IMR-90 (cell line): ENCODE data around the gene PRPF8. TPM values are rescaled to one million over a fixed set of nuclear protein-coding genes. Genes with fewer than 3 reads are reported as not detected.
A peak's percentile ranks its signal among the peaks of the same experiment; 100 is the strongest.

ENCODE experiments used
- ATAC-seq: fragments of 200-7000 bp; cut with Tn5 transposase; 2 replicates; pipeline ENCODE4 v1.9.1; 2020; ENCODE audit warnings: low read depth, mild to moderate bottlenecking, moderate library complexity
- Bru-seq: library from RNA; stranded (reverse); fragments of 400-500 nt; gene quantifications from one replicate; lab custom pipeline; 2021; lab: Mats Ljungman, UMichigan
- BruChase-seq, 2 experiments: library from RNA; stranded (reverse); fragments of 400-500 nt; gene quantifications; one replicate each; lab custom pipeline; 2021; lab: Mats Ljungman, UMichigan
- BruUV-seq: library from RNA; stranded (reverse); fragments of 400-500 nt; replicated peaks from 2 replicates; lab custom pipeline; 2021; lab: Mats Ljungman, UMichigan
- CTCF ChIA-PET: fragments of 300-600 bp; formaldehyde crosslinking; extraction: SDS; loops from one replicate; lab custom pipeline; 2021; ENCODE audit warnings: antibody characterized with exemption; lab: Yijun Ruan, JAX
- POLR2A ChIA-PET: fragments of 300-600 bp; sonication (Branson Sonifier 250); formaldehyde crosslinking; loops from one replicate; lab custom pipeline; 2022; ENCODE audit warnings: antibody characterized with exemption; ENCODE audit not compliant: unreplicated experiment; lab: Charles Lee
- DNase-seq: peaks from one replicate; pipeline ENCODE4 v3.0.0; 2013
- H2AFZ ChIP-seq: replicated peaks from 2 replicates; pipeline ENCODE3; 2013; ENCODE audit warnings: low read length, mild to moderate bottlenecking; ENCODE audit not compliant: poor library complexity
- H2AK5ac ChIP-seq: 2 replicates; pipeline ENCODE4 v1.6.1; 2013; ENCODE audit warnings: low read depth, low read length, inconsistent platforms
- H2AK9ac ChIP-seq: replicated peaks from 2 replicates; pipeline ENCODE3; 2013; ENCODE audit warnings: mild to moderate bottlenecking, low read depth, low read length, moderate library complexity; ENCODE audit not compliant: poor library complexity
- H2BK120ac ChIP-seq: 2 replicates; pipeline ENCODE4 v1.6.1; 2013; ENCODE audit warnings: low read depth, low read length, inconsistent platforms
- H2BK15ac ChIP-seq: 3 replicates; pipeline ENCODE4 v1.6.1; 2013; ENCODE audit warnings: low read depth, low read length, inconsistent platforms
- H2BK20ac ChIP-seq: 2 replicates; pipeline ENCODE4 v1.6.1; 2013; ENCODE audit warnings: low read depth, mild to moderate bottlenecking, inconsistent platforms, low read length, moderate library complexity
- H2BK5ac ChIP-seq: 2 replicates; pipeline ENCODE4 v1.6.1; 2013; ENCODE audit warnings: mild to moderate bottlenecking, low read depth, low read length, inconsistent platforms; ENCODE audit not compliant: poor library complexity, severe bottlenecking
- H3K14ac ChIP-seq: replicated peaks from 2 replicates; pipeline ENCODE4 v1.6.1; 2013; ENCODE audit warnings: low read depth, low read length, inconsistent platforms
- H3K18ac ChIP-seq: 2 replicates; pipeline ENCODE4 v1.6.1; 2013; ENCODE audit warnings: low read depth, low read length, control low read depth
- H3K23ac ChIP-seq: 2 replicates; pipeline ENCODE4 v1.6.1; 2013; ENCODE audit warnings: low read depth, low read length, inconsistent platforms
- H3K27ac ChIP-seq: 2 replicates; pipeline ENCODE4 v1.5.1; 2013; ENCODE audit warnings: mild to moderate bottlenecking, control low read depth, low read length; ENCODE audit not compliant: insufficient read depth
- H3K27me3 ChIP-seq: 2 replicates; pipeline ENCODE4 v1.6.1; 2013; ENCODE audit warnings: low read length; ENCODE audit not compliant: control insufficient read depth, insufficient read depth
- H3K36me3 ChIP-seq: 2 replicates; pipeline ENCODE4 v1.6.1; 2013; ENCODE audit warnings: low read length, mixed read lengths; ENCODE audit not compliant: control insufficient read depth, insufficient read depth
- H3K4ac ChIP-seq: 2 replicates; pipeline ENCODE4 v1.6.1; 2013; ENCODE audit warnings: low read depth, low read length, inconsistent platforms
- H3K4me1 ChIP-seq: 2 replicates; pipeline ENCODE4 v1.6.1; 2013; ENCODE audit warnings: low read length, mixed read lengths; ENCODE audit not compliant: control insufficient read depth, insufficient read depth
- H3K4me2 ChIP-seq: 2 replicates; pipeline ENCODE4 v1.6.1; 2013; ENCODE audit warnings: low read depth, mild to moderate bottlenecking, control low read depth, low read length, moderate library complexity
- H3K4me3 ChIP-seq: 2 replicates; pipeline ENCODE4 v1.5.1; 2013; ENCODE audit warnings: low read depth, mild to moderate bottlenecking, control low read depth, low read length, moderate library complexity; ENCODE audit not compliant: insufficient read depth
- H3K56ac ChIP-seq: 2 replicates; pipeline ENCODE4 v1.6.1; 2013; ENCODE audit warnings: low read length, inconsistent platforms; ENCODE audit not compliant: insufficient read depth; ENCODE audit errors: extremely low read depth
- H3K79me1 ChIP-seq, 2 experiments: 2 replicates each; pipeline ENCODE4 v1.6.1; 2013; ENCODE audit warnings: low read length in 2 of 2, inconsistent platforms in 1 of 2, low read depth in 1 of 2
- H3K9ac ChIP-seq: 2 replicates; pipeline ENCODE4 v1.6.1; 2013; ENCODE audit warnings: low read depth, low read length, control low read depth
- H3K9me1 ChIP-seq: 2 replicates; pipeline ENCODE4 v1.6.1; 2013; ENCODE audit warnings: low read length, inconsistent platforms; ENCODE audit not compliant: insufficient read depth
- H3K9me3 ChIP-seq: 2 replicates; pipeline ENCODE4 v1.6.1; 2013; ENCODE audit warnings: low read length; ENCODE audit not compliant: control insufficient read depth, insufficient read depth
- H4K20me1 ChIP-seq: 2 replicates; pipeline ENCODE4 v1.6.1; 2013; ENCODE audit warnings: low read length, inconsistent platforms; ENCODE audit not compliant: insufficient read depth
- H4K5ac ChIP-seq: 2 replicates; pipeline ENCODE4 v1.6.1; 2013; ENCODE audit warnings: mild to moderate bottlenecking, low read depth, low read length, control low read depth
- H4K8ac ChIP-seq, 2 experiments: 2 replicates each; pipeline ENCODE4 v1.6.1; 2013; ENCODE audit warnings: low read depth in 2 of 2, low read length in 2 of 2, control low read depth in 1 of 2, inconsistent platforms in 1 of 2
- H4K91ac ChIP-seq: 2 replicates; pipeline ENCODE4 v1.6.1; 2013; ENCODE audit warnings: low read depth, low read length, inconsistent platforms; ENCODE audit not compliant: insufficient read depth
- CEBPB ChIP-seq: IDR thresholded peaks from 2 replicates; pipeline ENCODE4 v1.6.1; 2012; ENCODE audit warnings: low read depth, low read length, improper control_type of control experiment
- CHD1 ChIP-seq: IDR thresholded peaks from 2 replicates; pipeline ENCODE4 v1.6.1; 2012; ENCODE audit warnings: low read depth, low read length, improper control_type of control experiment
- FOS ChIP-seq: fragments of 150-350 bp; IDR thresholded peaks from 2 replicates; pipeline ENCODE4 v1.6.1; 2016; ENCODE audit warnings: low read depth, low read length
- MAFK ChIP-seq: IDR thresholded peaks from 2 replicates; pipeline ENCODE4 v1.6.1; 2012; ENCODE audit warnings: low read depth, low read length, improper control_type of control experiment
- MAZ ChIP-seq: IDR thresholded peaks from 2 replicates; pipeline ENCODE4 v1.6.1; 2012; ENCODE audit warnings: low read depth, mild to moderate bottlenecking, low read length, improper control_type of control experiment, moderate library complexity, borderline replicate concordance
- MXI1 ChIP-seq: IDR thresholded peaks from 2 replicates; pipeline ENCODE4 v1.6.1; 2012; ENCODE audit warnings: low read depth, mild to moderate bottlenecking, low read length, moderate library complexity, borderline replicate concordance
- NFE2L2 ChIP-seq: fragments of 150-350 bp; IDR thresholded peaks from 2 replicates; pipeline ENCODE4 v1.6.1; 2016; ENCODE audit warnings: low read depth, mild to moderate bottlenecking, low read length
- POLR2A ChIP-seq: IDR thresholded peaks from 2 replicates; pipeline ENCODE4 v1.6.1; 2012; ENCODE audit warnings: mild to moderate bottlenecking, low read depth, low read length
- RAD21 ChIP-seq: IDR thresholded peaks from 2 replicates; pipeline ENCODE4 v1.6.1; 2012; ENCODE audit warnings: low read length, improper control_type of control experiment
- RCOR1 ChIP-seq: IDR thresholded peaks from 2 replicates; pipeline ENCODE4 v1.6.1; 2012; ENCODE audit warnings: mild to moderate bottlenecking, low read length, improper control_type of control experiment; ENCODE audit not compliant: insufficient replicate concordance
- RFX5 ChIP-seq: IDR thresholded peaks from 2 replicates; pipeline ENCODE4 v1.8.0; 2012; ENCODE audit warnings: low read depth, mild to moderate bottlenecking, low read length, moderate library complexity
- SMC3 ChIP-seq: fragments of 150-350 bp; IDR thresholded peaks from 2 replicates; pipeline ENCODE4 v1.6.1; 2016; ENCODE audit warnings: low read depth, mild to moderate bottlenecking, antibody characterized with exemption, low read length, moderate library complexity
- USF2 ChIP-seq: fragments of 150-350 bp; IDR thresholded peaks from 2 replicates; pipeline ENCODE4 v1.6.1; 2017; ENCODE audit warnings: mild to moderate bottlenecking, antibody characterized with exemption, low read length, low read depth
- WGBS, 2 experiments: methylation state at CpG; one replicate each; pipeline versions ENCODE4 v1.1.5 to v1.1.7; 2013; ENCODE audit warnings: missing lambda C conversion rate in 2 of 2; ENCODE audit not compliant: insufficient read length in 1 of 2; ENCODE audit errors: extremely low coverage in 2 of 2; 5-methylcytosine and 5-hydroxymethylcytosine counted together
- dilution Hi-C: fragments of 300-500 bp; cut with HindIII; formaldehyde crosslinking; loops from one replicate; pipeline ENCODE4 v1.14.3; 2018; ENCODE audit warnings: low sequenced_read_pairs; ENCODE audit not compliant: unreplicated experiment
- in situ Hi-C: fragments of 300-500 bp; cut with MboI; formaldehyde crosslinking; loops from 3 replicates; pipeline ENCODE4 v1.14.3; 2019; ENCODE audit warnings: low sequenced_read_pairs, inconsistent platforms, mixed read lengths
- intact Hi-C: fragments of 100-400 bp; cut with micrococcal nuclease; formaldehyde crosslinking; loops from 2 replicates; pipeline ENCODE4 v1.10.0; 2022
- long read RNA-seq: library from polyadenylated mRNA; unstranded; transcript quantifications from one replicate; pipeline ENCODE4 v2.0.0, GENCODE V29; 2021; ENCODE audit not compliant: unreplicated experiment
- polyA plus RNA-seq, 3 experiments: library from polyadenylated mRNA; depleted of rRNA; stranded (reverse); fragments of >200 nt; gene quantifications; 2 replicates each; pipeline ENCODE4 v1.2.3, GENCODE V29; 2012; ENCODE audit warnings: low replicate concordance in 1 of 3
- total RNA-seq: library from RNA; depleted of rRNA; stranded (reverse); fragments of >200 nt; gene quantifications from 2 replicates; pipeline ENCODE4 v1.2.3, GENCODE V29; 2012; rRNA removed
- TF ChIP-seq, protein P1 (sequence below): fragments of 150-350 bp; IDR thresholded peaks from 2 replicates; pipeline ENCODE4 v1.6.1; 2016; ENCODE audit warnings: low read depth, mild to moderate bottlenecking, low read length, moderate library complexity, borderline replicate concordance

The PRPF8 gene
- total RNA-seq: 113 and 141 TPM in 2 replicates
- 160 and 167 TPM in 2 replicates for polyA plus RNA-seq (2012; rRNA removed)
- 63.5 and 106 TPM in 2 replicates for polyA plus RNA-seq (2012; cell fraction: cytosol; rRNA removed)
- 249 and 303 TPM in 2 replicates for polyA plus RNA-seq (2012; cell fraction: nucleus; rRNA removed; ENCODE audit: low replicate concordance)
- percentile 87 among the genes with signal in this experiment for Bru-seq, nascent RNA
- BruChase-seq, experiment 1, labeled RNA remaining after a 6-hour chase: percentile 98 among the genes with signal in this experiment
- percentile 95 among the genes with signal in this experiment for BruChase-seq, experiment 2, labeled RNA remaining after a 2-hour chase
- long read RNA-seq, partial matches to known transcripts: 82 of 93 reads
- long read RNA-seq, other reads (novel, unspliced or antisense): 11 of 93 reads

DNA sequence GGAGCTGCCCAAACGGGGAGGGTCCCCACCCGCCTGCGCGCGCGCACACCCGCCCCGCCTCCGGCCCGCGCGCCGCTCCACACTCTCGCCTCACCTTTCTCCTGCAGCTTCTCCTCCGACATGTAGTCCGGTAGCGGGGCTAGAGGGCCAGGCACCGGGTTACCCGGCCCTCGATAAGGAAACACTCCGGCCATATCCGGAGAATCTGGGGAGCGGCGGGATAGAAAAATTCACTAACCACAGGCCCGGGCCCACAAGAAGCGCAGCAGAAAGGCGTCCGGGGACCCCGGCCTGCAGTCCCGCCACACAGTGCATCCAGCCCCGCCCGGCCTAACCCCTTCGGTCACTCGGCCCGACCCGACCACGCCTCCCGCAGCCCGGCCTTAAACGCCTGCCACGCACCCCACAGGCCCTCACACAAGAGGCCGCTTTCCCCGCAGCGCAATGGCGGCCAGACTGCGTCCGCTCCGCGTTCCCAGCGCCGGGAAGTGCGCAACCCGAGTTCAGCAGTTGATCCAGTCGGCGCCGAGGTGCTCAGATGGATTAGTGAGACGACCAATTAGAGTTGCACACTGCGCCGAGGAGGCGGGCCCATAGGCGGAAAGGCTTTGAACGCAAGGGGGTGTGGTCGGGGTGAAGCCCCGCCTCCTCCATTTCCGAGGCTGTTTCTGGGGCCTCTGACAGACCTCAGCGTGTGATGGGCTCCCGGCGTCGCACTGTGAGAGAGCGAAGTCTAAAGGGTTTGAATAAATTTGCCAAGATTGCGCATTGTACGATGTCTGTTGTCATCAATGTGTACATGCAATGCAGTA, at the start of gene PRPF8:
PRPF8 (minus strand) TSS at position 490 of the 812 bp plus-strand sequence; CDS start at position 194, 296 bp downstream.
- peak within 1 kb of the TSS; percentile 94 for H3K56ac ChIP-seq
- peak within 1 kb of the TSS; percentile 100 for H3K23ac ChIP-seq
- peak within 1 kb of the TSS; percentile 99 for H3K14ac ChIP-seq
- peak within 1 kb of the TSS; percentile 75 for H3K18ac ChIP-seq
- DNase-seq: peak; percentile 96
- 0 out of 2 replicates have a peak within 1 kb of the TSS, but pooled peaks have one; percentile 28 for H2BK20ac ChIP-seq
- intact Hi-C loops (loop anchor here (2.0 kb wide), 1 partner anchor 30 kb away; no protein-coding TSS in a partner anchor), dilution Hi-C loops (no loop called here), in situ Hi-C loops (no loop called here)
- WGBS, 2 experiments: 0% methylated on average over 35 of the region's 72 CpGs; no CpG with 5 or more reads in 1 of the 2 experiments
- no peak within 1 kb of the TSS; the same call in 2 of the 3 replicates for H2BK15ac ChIP-seq
- POLR2A ChIA-PET: interaction anchor here (0.7 to 1.4 kb wide), 2 partner anchors 16 to 36 kb away, joined by 3 read pairs; no protein-coding TSS in a partner anchor
- no TSS peak for BruUV-seq
- peak within 1 kb of the TSS; percentile 94 for H2AFZ ChIP-seq
- H2BK120ac ChIP-seq: peak within 1 kb of the TSS; percentile 72
- ATAC-seq: peak; percentile 99
- H2AK9ac ChIP-seq: peak within 1 kb of the TSS; percentile 95
- peak within 1 kb of the TSS; percentile 85 for H3K27ac ChIP-seq
- peaks cover 33% of the 10 kb centered on the region for H3K36me3 ChIP-seq
- H3K9me3 ChIP-seq: no peaks in the 10 kb centered on the region
- peaks cover 16% of the 10 kb centered on the region for H3K9me1 ChIP-seq
- H3K27me3 ChIP-seq: no peaks in the 10 kb centered on the region
- peak within 1 kb of the TSS; percentile 81 for H4K91ac ChIP-seq
- H3K4me3 ChIP-seq: peak within 1 kb of the TSS; percentile 61
- peak within 1 kb of the TSS; percentile 93 for H4K5ac ChIP-seq
- peak within 1 kb of the TSS; percentile 96 to 99 for H4K8ac ChIP-seq
- H3K4me1 ChIP-seq: peaks cover 3% of the 10 kb centered on the region
- H2AK5ac ChIP-seq: peak within 1 kb of the TSS; percentile 96
- peak within 1 kb of the TSS; percentile 81 for H2BK5ac ChIP-seq
- H3K79me1 ChIP-seq: peaks cover 34 to 48% of the 10 kb centered on the region in 2 experiments
- H3K4me2 ChIP-seq: peak within 1 kb of the TSS; percentile 97
- CTCF ChIA-PET: interaction anchor here (1.2 kb wide), 1 partner anchor 15 kb away, joined by 3 read pairs; no protein-coding TSS in a partner anchor
- peak within 1 kb of the TSS; percentile 89 for H3K9ac ChIP-seq
- H4K20me1 ChIP-seq: peaks cover 43% of the 10 kb centered on the region
- peak within 1 kb of the TSS; percentile 94 for H3K4ac ChIP-seq
- TF ChIP-seq, protein P1, sequence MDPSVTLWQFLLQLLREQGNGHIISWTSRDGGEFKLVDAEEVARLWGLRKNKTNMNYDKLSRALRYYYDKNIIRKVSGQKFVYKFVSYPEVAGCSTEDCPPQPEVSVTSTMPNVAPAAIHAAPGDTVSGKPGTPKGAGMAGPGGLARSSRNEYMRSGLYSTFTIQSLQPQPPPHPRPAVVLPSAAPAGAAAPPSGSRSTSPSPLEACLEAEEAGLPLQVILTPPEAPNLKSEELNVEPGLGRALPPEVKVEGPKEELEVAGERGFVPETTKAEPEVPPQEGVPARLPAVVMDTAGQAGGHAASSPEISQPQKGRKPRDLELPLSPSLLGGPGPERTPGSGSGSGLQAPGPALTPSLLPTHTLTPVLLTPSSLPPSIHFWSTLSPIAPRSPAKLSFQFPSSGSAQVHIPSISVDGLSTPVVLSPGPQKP: no peak
- TF ChIP-seq MAFK (no peak), MXI1 (peak; percentile 86; the same call in 1 of the 2 replicates), RFX5 (no peak), SMC3 (no peak), MAZ (0 out of 2 replicates have a peak, but pooled peaks have one; percentile 12), POLR2A (peak; percentile 82), RAD21 (no peak), RCOR1 (no peak), FOS (peak; percentile 11; the same call in 1 of the 2 replicates), CEBPB (peak; percentile 71), USF2 (no peak; the same call in 1 of the 2 replicates), NFE2L2 (no peak), CHD1 (no peak)
